GM23338 (cell line): ENCODE results near the gene BICD2. TPM values are rescaled to one million over a fixed set of nuclear protein-coding genes. Genes with fewer than 3 reads are reported as not detected.

Experiments
- ATAC-seq: fragments of 200-7000 bp; cut with Tn5 transposase; 3 replicates; pipeline ENCODE4 v1.9.1; 2020
- DNase-seq: peaks from one replicate; pipeline ENCODE4 v3.0.0-alpha.2; 2015; ENCODE audit warnings: low spot score
- H2AFZ ChIP-seq: fragments of 200-600 bp; sonication (generic); 2 replicates; pipeline ENCODE4 v1.8.0; 2016; ENCODE audit warnings: antibody characterized with exemption, mild to moderate bottlenecking, moderate library complexity
- H3F3A ChIP-seq: fragments of 200-600 bp; sonication (generic); replicated peaks from 2 replicates; pipeline ENCODE4 v1.8.0; 2017; ENCODE audit warnings: antibody characterized with exemption, mixed run types, low read depth
- H3K27ac ChIP-seq: fragments of 200-600 bp; sonication (generic); 2 replicates; pipeline ENCODE4 v1.6.1; 2016; ENCODE audit warnings: low read depth
- H3K27me3 ChIP-seq: fragments of 200-600 bp; sonication (generic); 2 replicates; pipeline ENCODE4 v1.8.0; 2016; ENCODE audit warnings: mild to moderate bottlenecking, mixed run types, moderate library complexity; ENCODE audit not compliant: insufficient read depth
- H3K36me3 ChIP-seq: fragments of 200-600 bp; sonication (generic); 2 replicates; pipeline ENCODE4 v1.8.0; 2016; ENCODE audit warnings: mild to moderate bottlenecking; ENCODE audit not compliant: insufficient read depth
- H3K4me1 ChIP-seq: fragments of 200-600 bp; sonication (generic); 2 replicates; pipeline ENCODE4 v1.8.0; 2016; ENCODE audit warnings: mild to moderate bottlenecking, moderate library complexity; ENCODE audit not compliant: insufficient read depth
- H3K4me2 ChIP-seq: fragments of 200-600 bp; sonication (generic); 2 replicates; pipeline ENCODE4 v1.7.1; 2017; ENCODE audit warnings: mixed run types
- H3K4me3 ChIP-seq: fragments of 200-600 bp; sonication (generic); 2 replicates; pipeline ENCODE4 v1.6.1; 2016; ENCODE audit warnings: mixed run types
- H3K79me2 ChIP-seq: fragments of 200-600 bp; sonication (generic); replicated peaks from 2 replicates; pipeline ENCODE4 v1.8.0; 2017; ENCODE audit warnings: mild to moderate bottlenecking; ENCODE audit not compliant: insufficient read depth
- H3K9me2 ChIP-seq: fragments of 200-600 bp; sonication (generic); 2 replicates; pipeline ENCODE4 v1.8.0; 2017; ENCODE audit not compliant: insufficient read depth
- H4K20me1 ChIP-seq: fragments of 200-600 bp; sonication (generic); replicated peaks from 2 replicates; pipeline ENCODE4 v1.8.0; 2017; ENCODE audit warnings: mild to moderate bottlenecking; ENCODE audit not compliant: insufficient read depth
- H3K27ac Mint-ChIP-seq: 2 replicates; pipeline ENCODE4 v1.8.0; 2020; ENCODE audit warnings: inconsistent platforms, mild to moderate bottlenecking, moderate library complexity, mixed read lengths
- H3K27me3 Mint-ChIP-seq: 3 replicates; pipeline ENCODE4 v1.8.0; 2022; ENCODE audit warnings: low read depth, mild to moderate bottlenecking, moderate library complexity, mixed read lengths, inconsistent platforms; ENCODE audit not compliant: insufficient read depth, poor library complexity
- H3K36me3 Mint-ChIP-seq: 3 replicates; pipeline ENCODE4 v1.8.0; 2021; ENCODE audit warnings: low read depth, mild to moderate bottlenecking, inconsistent platforms, moderate library complexity, mixed read lengths
- H3K4me1 Mint-ChIP-seq: 3 replicates; pipeline ENCODE4 v1.8.0; 2020; ENCODE audit warnings: mild to moderate bottlenecking, inconsistent platforms, mixed read lengths
- H3K4me3 Mint-ChIP-seq: 3 replicates; pipeline ENCODE4 v1.8.0; 2021; ENCODE audit warnings: moderate library complexity, mild to moderate bottlenecking, inconsistent platforms, mixed read lengths
- H3K9me3 Mint-ChIP-seq: 3 replicates; pipeline ENCODE4 v1.8.0; 2020; ENCODE audit warnings: moderate library complexity, mild to moderate bottlenecking, inconsistent platforms, mixed read lengths
- EZH2 ChIP-seq: fragments of 200-600 bp; sonication (generic); IDR thresholded peaks from one replicate; pipeline ENCODE4 v1.8.0; 2017; ENCODE audit warnings: antibody characterized with exemption, mild to moderate bottlenecking, low read depth; ENCODE audit not compliant: unreplicated experiment
- JUNB ChIP-seq: IDR thresholded peaks from one replicate; pipeline ENCODE4 v1.6.1; 2016; ENCODE audit warnings: antibody characterized with exemption; ENCODE audit not compliant: unreplicated experiment
- POLR2AphosphoS5 ChIP-seq: IDR thresholded peaks from 2 replicates; pipeline ENCODE4 v1.6.1; 2016; ENCODE audit warnings: antibody characterized with exemption, low read depth
- ZNF114 ChIP-seq: fragments of 250-450 bp; sonication (Bioruptor Pico); IDR thresholded peaks from 2 replicates; pipeline ENCODE4 v1.5.0; 2020; ENCODE audit warnings: mild to moderate bottlenecking, moderate library complexity
- polyA plus RNA-seq: library from polyadenylated mRNA; unstranded; fragments of >200 nt; fragmentation: Nextera tagmentation; extraction: Ambion mirVana; gene quantifications from 2 replicates; pipeline ENCODE4 v1.2.1, GENCODE V29; 2016
- total RNA-seq: library from RNA; depleted of rRNA; stranded (reverse); fragments of >200 nt; shearing (Covaris generic); gene quantifications from 2 replicates; pipeline ENCODE4 v1.2.3, GENCODE V29; 2014
- TF ChIP-seq, protein P1 (sequence below): fragments of 250-450 bp; sonication (Bioruptor Pico); IDR thresholded peaks from 2 replicates; pipeline ENCODE4 v1.5.0; 2020; ENCODE audit warnings: mild to moderate bottlenecking, moderate library complexity

BICD2 gene
- total and polyA plus RNA-seq, 2 experiments from 2014 or later = 8.7 to 34.3 TPM

- no peak overlapping the region for H2AFZ ChIP-seq
- DNase-seq (no peak), ATAC-seq (no peak)
- no peak overlapping the region for H3K27ac ChIP-seq
- H3K9me2 ChIP-seq = no peaks in the 10 kb centered on the region
- no peaks in the 10 kb centered on the region; the same call in 2 of the 3 replicates for H3K4me1 Mint-ChIP-seq
- no peaks in the 10 kb centered on the region for H3K9me3 Mint-ChIP-seq
- no peak overlapping the region for H3K4me2 ChIP-seq
- peaks cover 7% of the 10 kb centered on the region for H3K27me3 Mint-ChIP-seq
- H3K27me3 ChIP-seq = no peaks in the 10 kb centered on the region
- H3K36me3 ChIP-seq = peaks cover 20% of the 10 kb centered on the region; the same call in 1 of the 2 replicates
- 0 out of 2 replicates have a peak, but pooled peaks cover 3% of the 10 kb centered on the region for H3K79me2 ChIP-seq
- no peak for TF ChIP-seq ZNF114
- TF ChIP-seq POLR2AphosphoS5 = no peak
- TF ChIP-seq, protein P1, sequence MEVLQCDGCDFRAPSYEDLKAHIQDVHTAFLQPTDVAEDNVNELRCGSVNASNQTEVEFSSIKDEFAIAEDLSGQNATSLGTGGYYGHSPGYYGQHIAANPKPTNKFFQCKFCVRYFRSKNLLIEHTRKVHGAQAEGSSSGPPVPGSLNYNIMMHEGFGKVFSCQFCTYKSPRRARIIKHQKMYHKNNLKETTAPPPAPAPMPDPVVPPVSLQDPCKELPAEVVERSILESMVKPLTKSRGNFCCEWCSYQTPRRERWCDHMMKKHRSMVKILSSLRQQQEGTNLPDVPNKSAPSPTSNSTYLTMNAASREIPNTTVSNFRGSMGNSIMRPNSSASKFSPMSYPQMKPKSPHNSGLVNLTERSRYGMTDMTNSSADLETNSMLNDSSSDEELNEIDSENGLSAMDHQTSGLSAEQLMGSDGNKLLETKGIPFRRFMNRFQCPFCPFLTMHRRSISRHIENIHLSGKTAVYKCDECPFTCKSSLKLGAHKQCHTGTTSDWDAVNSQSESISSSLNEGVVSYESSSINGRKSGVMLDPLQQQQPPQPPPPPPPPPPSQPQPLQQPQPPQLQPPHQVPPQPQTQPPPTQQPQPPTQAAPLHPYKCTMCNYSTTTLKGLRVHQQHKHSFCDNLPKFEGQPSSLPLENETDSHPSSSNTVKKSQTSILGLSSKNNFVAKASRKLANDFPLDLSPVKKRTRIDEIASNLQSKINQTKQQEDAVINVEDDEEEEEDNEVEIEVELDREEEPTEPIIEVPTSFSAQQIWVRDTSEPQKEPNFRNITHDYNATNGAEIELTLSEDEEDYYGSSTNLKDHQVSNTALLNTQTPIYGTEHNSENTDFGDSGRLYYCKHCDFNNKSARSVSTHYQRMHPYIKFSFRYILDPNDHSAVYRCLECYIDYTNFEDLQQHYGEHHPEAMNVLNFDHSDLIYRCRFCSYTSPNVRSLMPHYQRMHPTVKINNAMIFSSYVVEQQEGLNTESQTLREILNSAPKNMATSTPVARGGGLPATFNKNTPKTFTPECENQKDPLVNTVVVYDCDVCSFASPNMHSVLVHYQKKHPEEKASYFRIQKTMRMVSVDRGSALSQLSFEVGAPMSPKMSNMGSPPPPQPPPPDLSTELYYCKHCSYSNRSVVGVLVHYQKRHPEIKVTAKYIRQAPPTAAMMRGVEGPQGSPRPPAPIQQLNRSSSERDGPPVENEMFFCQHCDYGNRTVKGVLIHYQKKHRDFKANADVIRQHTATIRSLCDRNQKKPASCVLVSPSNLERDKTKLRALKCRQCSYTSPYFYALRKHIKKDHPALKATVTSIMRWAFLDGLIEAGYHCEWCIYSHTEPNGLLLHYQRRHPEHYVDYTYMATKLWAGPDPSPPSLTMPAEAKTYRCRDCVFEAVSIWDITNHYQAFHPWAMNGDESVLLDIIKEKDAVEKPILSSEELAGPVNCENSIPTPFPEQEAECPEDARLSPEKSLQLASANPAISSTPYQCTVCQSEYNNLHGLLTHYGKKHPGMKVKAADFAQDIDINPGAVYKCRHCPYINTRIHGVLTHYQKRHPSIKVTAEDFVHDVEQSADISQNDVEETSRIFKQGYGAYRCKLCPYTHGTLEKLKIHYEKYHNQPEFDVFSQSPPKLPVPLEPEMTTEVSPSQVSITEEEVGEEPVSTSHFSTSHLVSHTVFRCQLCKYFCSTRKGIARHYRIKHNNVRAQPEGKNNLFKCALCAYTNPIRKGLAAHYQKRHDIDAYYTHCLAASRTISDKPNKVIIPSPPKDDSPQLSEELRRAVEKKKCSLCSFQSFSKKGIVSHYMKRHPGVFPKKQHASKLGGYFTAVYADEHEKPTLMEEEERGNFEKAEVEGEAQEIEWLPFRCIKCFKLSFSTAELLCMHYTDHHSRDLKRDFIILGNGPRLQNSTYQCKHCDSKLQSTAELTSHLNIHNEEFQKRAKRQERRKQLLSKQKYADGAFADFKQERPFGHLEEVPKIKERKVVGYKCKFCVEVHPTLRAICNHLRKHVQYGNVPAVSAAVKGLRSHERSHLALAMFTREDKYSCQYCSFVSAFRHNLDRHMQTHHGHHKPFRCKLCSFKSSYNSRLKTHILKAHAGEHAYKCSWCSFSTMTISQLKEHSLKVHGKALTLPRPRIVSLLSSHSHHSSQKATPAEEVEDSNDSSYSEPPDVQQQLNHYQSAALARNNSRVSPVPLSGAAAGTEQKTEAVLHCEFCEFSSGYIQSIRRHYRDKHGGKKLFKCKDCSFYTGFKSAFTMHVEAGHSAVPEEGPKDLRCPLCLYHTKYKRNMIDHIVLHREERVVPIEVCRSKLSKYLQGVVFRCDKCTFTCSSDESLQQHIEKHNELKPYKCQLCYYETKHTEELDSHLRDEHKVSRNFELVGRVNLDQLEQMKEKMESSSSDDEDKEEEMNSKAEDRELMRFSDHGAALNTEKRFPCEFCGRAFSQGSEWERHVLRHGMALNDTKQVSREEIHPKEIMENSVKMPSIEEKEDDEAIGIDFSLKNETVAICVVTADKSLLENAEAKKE (CRISPR knock-in tag) = no peak
- peaks cover 46% of the 10 kb centered on the region for H3K36me3 Mint-ChIP-seq
- no peak overlapping the region for H3K27ac Mint-ChIP-seq
- no peaks in the 10 kb centered on the region; the same call in 1 of the 2 replicates for H4K20me1 ChIP-seq
- H3F3A ChIP-seq = no peaks in the 10 kb centered on the region
- no peaks in the 10 kb centered on the region for H3K4me1 ChIP-seq
- no peak overlapping the region for H3K4me3 Mint-ChIP-seq
- H3K4me3 ChIP-seq = no peak overlapping the region
Observed at GRCh38 chr9:92714016-92714415, 50.6 kb downstream of the BICD2 start.

DNA sequence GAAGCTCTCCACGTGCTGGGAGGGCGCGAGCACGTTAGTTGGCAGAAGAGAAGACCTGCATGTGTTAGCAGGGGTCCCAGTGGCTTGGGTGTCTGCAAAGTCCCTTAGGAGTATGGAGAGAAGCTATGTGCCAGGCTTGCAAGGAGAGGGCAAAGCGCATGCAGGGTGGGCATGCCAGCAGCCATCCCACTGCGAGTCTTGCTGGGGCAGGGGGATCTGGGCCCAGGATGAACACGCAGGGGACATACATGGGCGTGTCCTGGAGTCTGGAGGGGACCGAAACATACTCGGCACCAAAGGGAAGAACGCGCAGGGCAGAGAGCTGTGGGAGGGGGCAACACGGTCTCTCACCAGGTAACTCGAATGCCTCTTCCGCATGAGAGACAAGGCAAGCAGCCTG is 51.1 kb downstream of the BICD2 start:
- TF ChIP-seq, protein P1 (CRISPR knock-in tag) = no peak
- TF ChIP-seq EZH2 = no peak
- TF ChIP-seq JUNB = no peak
- H3K4me2 ChIP-seq = no peak overlapping the region
- no peaks in the 10 kb centered on the region; the same call in 1 of the 2 replicates for H4K20me1 ChIP-seq
- Mint-ChIP-seq H3K36me3 (peaks cover 43% of the 10 kb centered on the region), H3K9me3 (no peaks in the 10 kb centered on the region), H3K4me1 (no peaks in the 10 kb centered on the region; the same call in 2 of the 3 replicates), H3K4me3 (no peak overlapping the region), H3K27ac (no peak overlapping the region), H3K27me3 (peaks cover 5% of the 10 kb centered on the region)
- no peak for DNase-seq
- ATAC-seq = no peak
- 0 out of 2 replicates have a peak, but pooled peaks cover 3% of the 10 kb centered on the region for H3K79me2 ChIP-seq
- no peak overlapping the region for H3K4me3 ChIP-seq
- H3F3A ChIP-seq = no peaks in the 10 kb centered on the region
- peaks cover 20% of the 10 kb centered on the region; the same call in 1 of the 2 replicates for H3K36me3 ChIP-seq
- no peaks in the 10 kb centered on the region for H3K27me3 ChIP-seq
- no peak overlapping the region for H2AFZ ChIP-seq
- H3K27ac ChIP-seq = no peak overlapping the region
- H3K9me2 ChIP-seq = no peaks in the 10 kb centered on the region
- H3K4me1 ChIP-seq = no peaks in the 10 kb centered on the region
